ENCODE data around the gene TOMM20. TPM values are rescaled to one million over a fixed set of nuclear protein-coding genes. Genes with fewer than 3 reads are reported as not detected.

TOMM20 gene
- total and polyA plus RNA-seq, 8 donors = 21.4 to 145 (median 68.2) TPM

- TF ChIP-seq CTCF (IDR thresholded peaks at IDR 0.05) = no peak
- TF ChIP-seq POLR2AphosphoS5 (IDR thresholded peaks at IDR 0.05) = no peak
- TF ChIP-seq EP300 (IDR thresholded peaks at IDR 0.05) = no peak
- TF ChIP-seq POLR2A (IDR thresholded peaks at IDR 0.05) = no peak
- Histone ChIP-seq H3K4me3 (no peak overlapping the region), H3K4me1 (peaks cover 46 to 99% (median 71%) of the 10 kb centered on the region in 4 donors), H3K27me3 (no peaks in the 10 kb centered on the region), H3K36me3 (no peaks in the 10 kb centered on the region), H3K9me3 (no peaks in the 10 kb centered on the region), H3K27ac (peak overlapping the region; percentile 34 to 97 (median 91))
- 91 to 100% (median 100%) methylated on average over 1 of the region's 1 CpG for WGBS, 5 donors
- intact Hi-C loops (cut with DNase I; ENCODE audit: low total_unique reads) = no loop called here
- no peak for DNase-seq
These were observed 51.5 kb downstream of the TOMM20 start for GRCh38 chr1:235077163-235077540.

- intact Hi-C loops (cut with DNase I; ENCODE audit: low total_unique reads) = no loop called here
- DNase-seq = no peak
- no peaks in the 10 kb centered on the region for H3K36me3 ChIP-seq
- H3K9me3 ChIP-seq = no peaks in the 10 kb centered on the region
- peaks cover 46 to 95% (median 70%) of the 10 kb centered on the region in 4 donors for H3K4me1 ChIP-seq
- peak overlapping the region; percentile 34 to 97 (median 91) for H3K27ac ChIP-seq
- no peaks in the 10 kb centered on the region for H3K27me3 ChIP-seq
- H3K4me3 ChIP-seq = no peak overlapping the region
- TF ChIP-seq CTCF (IDR thresholded peaks at IDR 0.05) (no peak), POLR2A (IDR thresholded peaks at IDR 0.05) (no peak), POLR2AphosphoS5 (IDR thresholded peaks at IDR 0.05) (no peak), EP300 (IDR thresholded peaks at IDR 0.05) (no peak)
- WGBS, 5 donors = 93 to 97% (median 95%) methylated on average over 16 of the region's 16 CpGs
These were observed 52.0 kb downstream of the TOMM20 start for GRCh38 chr1:235076504-235077162.

DNA sequence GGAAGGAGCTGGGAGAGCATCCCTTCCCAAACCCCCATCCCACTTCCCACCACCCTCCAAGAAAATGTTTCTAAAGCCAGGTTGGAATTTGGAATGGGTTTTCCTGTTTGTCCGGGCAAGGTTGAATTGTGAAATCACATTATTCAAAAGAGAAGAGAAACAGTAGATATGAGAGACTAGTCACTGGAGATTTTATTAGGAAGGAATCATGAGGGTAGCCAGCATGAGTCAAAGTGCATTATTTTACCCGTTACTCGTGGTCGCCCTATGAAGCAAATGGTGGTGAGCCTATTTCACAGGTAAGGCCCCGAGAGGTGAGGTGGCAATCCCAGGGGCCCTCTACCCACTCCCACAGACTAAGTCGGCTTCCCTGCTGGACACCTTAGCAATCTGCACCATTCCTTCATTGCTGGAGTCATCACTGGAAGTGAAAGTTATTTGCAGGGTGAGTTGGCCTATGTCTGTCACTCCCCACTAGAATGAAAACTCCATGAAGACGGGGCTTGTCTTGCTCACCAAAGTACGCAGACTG is 52.8 kb downstream of the TOMM20 start:
- intact Hi-C loops (cut with DNase I; ENCODE audit: low total_unique reads) = no loop called here
- Histone ChIP-seq H3K27ac (peak overlapping the region; percentile 90 to 97 (median 92)), H3K27me3 (no peaks in the 10 kb centered on the region), H3K4me3 (no peak overlapping the region), H3K4me1 (peaks cover 48 to 93% (median 70%) of the 10 kb centered on the region in 4 donors), H3K9me3 (no peaks in the 10 kb centered on the region), H3K36me3 (no peaks in the 10 kb centered on the region)
- TF ChIP-seq POLR2A (IDR thresholded peaks at IDR 0.05) (no peak), CTCF (IDR thresholded peaks at IDR 0.05) (peak in 1 of 7 experiments; percentile 5)
- 53 to 67% (median 55%) methylated on average over 8 of the region's 8 CpGs for WGBS, 5 donors
- DNase-seq = no peak

- no peaks in the 10 kb centered on the region for H3K36me3 ChIP-seq
- H3K27ac ChIP-seq = peak overlapping the region; percentile 90 to 97 (median 92)
- peaks cover 53 to 93% (median 70%) of the 10 kb centered on the region in 4 donors for H3K4me1 ChIP-seq
- intact Hi-C loops (cut with DNase I; ENCODE audit: low total_unique reads) = no loop called here
- H3K4me3 ChIP-seq = peak overlapping the region in 1 of 4 donors; percentile 1
- no peak for TF ChIP-seq CTCF (IDR thresholded peaks at IDR 0.05)
- no peak for TF ChIP-seq EP300 (IDR thresholded peaks at IDR 0.05)
- TF ChIP-seq POLR2A (IDR thresholded peaks at IDR 0.05) = peak in 1 of 4 donors; percentile 8
- peak; percentile 57 to 92 (median 85) for TF ChIP-seq POLR2AphosphoS5 (IDR thresholded peaks at IDR 0.05)
- 9 to 32% (median 26%) methylated on average over 25 of the region's 25 CpGs for WGBS, 5 donors
- no peaks in the 10 kb centered on the region for H3K9me3 ChIP-seq
- H3K27me3 ChIP-seq = no peaks in the 10 kb centered on the region
- peak; percentile 78 to 80 for DNase-seq
These were observed 53.4 kb downstream of the TOMM20 start for GRCh38 chr1:235075048-235075776.
